Femur (tissue), 1 donor: ENCODE data around the gene MBTPS1.

Source experiments
- DNase-seq: peaks from one replicate; pipeline ENCODE4 v3.0.0-alpha.2; 2017

The MBTPS1 gene

DNA sequence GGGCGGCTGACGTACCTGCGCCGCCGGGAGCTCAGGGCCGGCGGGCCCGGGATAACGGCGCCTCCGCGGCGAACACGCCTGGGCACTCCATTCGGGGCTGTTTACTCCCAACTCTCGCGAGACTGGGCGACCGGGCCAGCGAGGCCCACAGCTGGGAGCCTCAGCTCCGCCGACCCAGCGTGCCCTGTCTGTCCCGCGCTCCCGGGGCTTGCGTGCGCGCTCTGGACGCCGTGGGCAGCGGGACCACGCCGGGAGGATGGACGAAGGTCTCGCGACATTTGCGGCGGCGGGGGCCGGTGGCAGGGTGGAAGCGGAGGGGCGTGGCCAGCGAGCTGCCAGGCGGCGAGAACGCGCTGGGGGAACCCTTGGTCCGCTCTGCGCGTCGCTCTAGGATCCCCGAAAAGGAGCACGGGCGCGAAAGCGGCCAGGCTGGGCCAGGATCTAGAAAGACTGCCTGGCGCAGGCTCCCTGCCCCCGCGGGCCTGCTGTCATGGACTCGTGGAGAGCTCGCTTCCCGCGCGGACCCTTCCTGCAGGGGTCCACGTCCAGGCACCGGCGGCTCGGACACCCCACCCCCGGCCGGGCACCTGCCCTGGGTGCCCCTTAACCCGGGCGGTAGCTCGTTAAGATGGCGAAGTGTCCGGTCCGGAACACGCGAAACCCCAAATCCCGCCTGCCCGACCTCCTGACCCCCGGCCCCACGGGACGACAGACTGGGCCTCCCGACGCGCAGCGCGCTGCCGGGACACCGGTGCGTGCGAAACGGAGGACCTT lies at the start of gene MBTPS1:
MBTPS1 (minus strand) TSS at position 223 of the 774 bp plus-strand sequence. CDS start 15,159 bp downstream, outside the sequence.
- peak; percentile 99 for DNase-seq

- no peak for DNase-seq
Observed at GRCh38 chr16:84165746-84166145, 49.0 kb upstream of the MBTPS1 start.

GRCh38 chr16:84161801-84162200 lies 45.1 kb upstream of the MBTPS1 start:
- DNase-seq = no peak

DNA sequence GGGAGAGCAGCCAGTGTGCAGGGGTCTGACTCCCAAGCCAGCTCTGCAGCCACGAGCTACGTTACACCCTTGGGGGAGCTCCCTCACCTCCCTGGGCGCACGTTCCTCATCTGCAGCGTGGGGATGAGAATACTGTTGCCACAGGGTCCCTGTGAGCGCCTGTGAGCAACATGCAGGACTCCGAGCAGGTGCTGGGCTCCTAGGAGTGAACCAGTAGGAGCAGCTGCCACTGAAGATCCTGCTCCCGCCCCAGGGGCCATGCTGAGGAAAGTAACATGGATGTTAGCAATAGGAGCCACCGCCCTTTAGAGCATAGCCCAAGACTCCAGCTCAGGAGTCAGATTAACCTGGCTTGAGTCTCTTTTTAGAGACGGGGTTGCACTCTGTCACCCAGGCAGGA lies 44.3 kb upstream of the MBTPS1 start:
- no peak for DNase-seq

GRCh38 chr16:84159800-84160199 lies 43.1 kb upstream of the MBTPS1 start:
- no peak for DNase-seq

DNA sequence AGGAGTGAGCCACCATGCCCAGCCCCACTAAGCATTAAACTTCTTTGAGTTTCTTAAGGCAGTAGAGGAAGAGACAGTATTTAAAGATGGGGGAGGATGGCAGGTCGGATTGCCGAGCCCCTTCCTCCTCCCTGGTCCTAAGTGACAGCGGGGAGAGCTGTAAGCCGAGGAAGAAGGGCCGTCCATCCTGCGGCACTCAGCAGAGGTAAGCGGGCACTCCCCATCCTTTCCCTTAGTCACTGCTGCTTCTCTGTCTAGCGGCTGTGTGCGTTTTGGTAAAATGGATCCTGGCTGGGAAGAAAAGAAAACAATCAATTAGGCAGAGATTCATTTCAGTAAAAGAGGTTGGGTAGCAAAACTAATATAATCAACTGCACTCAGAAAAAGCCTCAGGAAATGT lies 42.3 kb upstream of the MBTPS1 start:
- no peak for DNase-seq

- DNase-seq = no peak
Observed at GRCh38 chr16:84156342-84156784, 39.6 kb upstream of the MBTPS1 start.

- DNase-seq = no peak
Observed at GRCh38 chr16:84155771-84156170, 39.0 kb upstream of the MBTPS1 start.

GRCh38 chr16:84155226-84155625 lies 38.5 kb upstream of the MBTPS1 start:
- DNase-seq = no peak

GRCh38 chr16:84153660-84154214 lies 37.0 kb upstream of the MBTPS1 start:
- no peak for DNase-seq

- no peak for DNase-seq
Observed at GRCh38 chr16:84150926-84151325, 34.2 kb upstream of the MBTPS1 start.

DNA sequence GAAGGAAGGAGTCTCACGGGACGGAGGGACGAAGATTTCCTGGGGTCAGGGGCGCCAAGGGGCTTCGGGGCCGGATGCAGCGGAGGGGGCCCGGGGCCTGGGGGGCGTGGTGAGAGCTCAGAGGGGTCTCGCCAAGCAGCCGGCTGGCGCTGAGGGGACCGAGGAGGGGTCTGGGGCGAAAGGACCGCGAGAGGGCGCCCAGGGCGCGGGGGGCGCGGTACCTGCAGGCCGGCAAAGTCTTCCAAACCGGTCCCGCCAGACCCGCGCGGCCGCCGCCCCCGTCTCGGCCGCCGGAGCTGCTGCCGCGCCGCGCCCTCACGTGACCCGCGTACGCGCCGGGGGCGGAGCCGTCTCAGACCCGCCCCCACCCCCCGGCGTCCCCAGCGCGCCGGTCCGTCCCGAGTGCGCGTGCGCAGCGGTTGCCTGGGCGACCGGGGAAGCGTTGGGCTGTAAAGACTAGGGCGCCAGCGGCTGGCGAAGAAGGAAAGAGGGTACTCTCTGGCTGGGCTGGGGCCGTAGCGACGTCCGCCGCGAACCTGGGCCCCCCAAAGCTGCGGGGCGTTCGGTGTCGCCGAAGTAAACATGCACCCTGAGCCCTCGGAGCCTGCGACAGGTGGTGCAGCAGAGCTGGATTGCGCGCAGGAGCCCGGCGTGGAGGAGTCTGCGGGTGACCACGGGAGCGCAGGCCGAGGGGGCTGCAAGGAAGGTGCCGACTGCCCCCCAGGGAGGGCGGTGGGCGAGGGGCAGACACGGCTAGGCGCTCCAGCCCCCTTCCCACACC lies 28.3 kb upstream of the MBTPS1 start, which contains the start of the genes DNAAF1 and HSDL1:
DNAAF1 (plus strand) TSS at position 450 of the 781 bp plus-strand sequence; CDS start at position 583, 133 bp downstream.
HSDL1 (minus strand) TSS at position 319 of the 781 bp plus-strand sequence. CDS start 13,856 bp downstream, outside the sequence.
- peak; percentile 94 for DNase-seq

DNA sequence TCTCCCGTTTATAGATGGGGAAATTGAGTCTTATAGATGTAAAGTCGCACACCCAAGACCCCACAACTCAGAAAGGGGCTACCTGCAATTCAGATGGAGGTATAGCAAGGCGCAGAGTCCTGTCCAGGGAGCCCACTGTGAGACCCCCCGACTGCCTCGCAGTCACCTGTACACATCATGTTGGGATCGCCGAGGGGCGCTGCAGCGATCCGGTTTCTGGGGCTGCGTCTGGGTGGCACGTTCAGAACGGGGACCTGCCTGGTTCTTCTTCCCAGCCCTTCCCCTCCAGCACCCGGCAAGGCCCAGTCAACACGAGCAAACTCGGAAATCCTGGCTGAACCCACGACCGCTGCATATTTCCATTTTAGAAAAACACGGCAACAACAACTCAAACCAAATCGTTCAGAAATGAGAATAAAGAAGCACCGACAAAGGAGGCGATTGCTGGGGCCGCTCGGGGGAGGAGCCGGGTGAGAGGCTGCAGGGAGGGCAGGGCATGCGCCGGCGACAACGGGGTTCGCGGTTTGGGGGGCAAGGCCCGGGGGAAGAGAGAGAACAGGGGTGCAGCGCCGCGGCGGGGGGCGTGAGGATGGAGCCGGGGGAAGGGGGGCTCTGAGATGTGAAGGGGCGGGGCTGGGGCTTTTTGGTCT lies 27.6 kb upstream of the MBTPS1 start:
- DNase-seq = peak; percentile 42

- DNase-seq = no peak
Observed at GRCh38 chr16:84143784-84144199, 27.1 kb upstream of the MBTPS1 start.

- DNase-seq = no peak
Observed at GRCh38 chr16:84143081-84143480, 26.3 kb upstream of the MBTPS1 start.

DNA sequence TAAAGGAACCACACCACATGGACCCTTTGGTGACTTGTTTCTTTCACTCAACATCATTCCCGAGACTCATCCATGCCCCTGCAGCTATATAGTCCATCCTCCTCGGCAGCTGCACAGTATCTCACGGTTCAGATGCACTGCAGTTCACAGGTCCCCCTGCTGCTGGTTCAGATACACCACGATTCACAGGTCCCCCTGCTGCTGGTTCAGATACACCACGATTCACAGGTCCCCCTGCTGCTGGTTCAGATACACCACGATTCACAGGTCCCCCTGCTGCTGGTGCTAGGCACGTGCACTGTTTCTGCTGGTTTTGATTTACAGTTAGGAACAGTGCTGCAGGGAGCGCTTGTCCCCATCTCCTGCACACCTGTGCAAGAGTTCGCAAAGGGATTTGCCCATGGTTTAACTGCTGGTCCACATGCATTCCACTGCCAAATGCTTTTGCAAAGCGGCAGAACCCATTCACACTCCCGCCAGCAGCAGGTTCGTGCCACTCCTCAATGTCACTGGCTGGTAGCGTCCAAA lies 24.5 kb upstream of the MBTPS1 start:
- no peak for DNase-seq

DNA sequence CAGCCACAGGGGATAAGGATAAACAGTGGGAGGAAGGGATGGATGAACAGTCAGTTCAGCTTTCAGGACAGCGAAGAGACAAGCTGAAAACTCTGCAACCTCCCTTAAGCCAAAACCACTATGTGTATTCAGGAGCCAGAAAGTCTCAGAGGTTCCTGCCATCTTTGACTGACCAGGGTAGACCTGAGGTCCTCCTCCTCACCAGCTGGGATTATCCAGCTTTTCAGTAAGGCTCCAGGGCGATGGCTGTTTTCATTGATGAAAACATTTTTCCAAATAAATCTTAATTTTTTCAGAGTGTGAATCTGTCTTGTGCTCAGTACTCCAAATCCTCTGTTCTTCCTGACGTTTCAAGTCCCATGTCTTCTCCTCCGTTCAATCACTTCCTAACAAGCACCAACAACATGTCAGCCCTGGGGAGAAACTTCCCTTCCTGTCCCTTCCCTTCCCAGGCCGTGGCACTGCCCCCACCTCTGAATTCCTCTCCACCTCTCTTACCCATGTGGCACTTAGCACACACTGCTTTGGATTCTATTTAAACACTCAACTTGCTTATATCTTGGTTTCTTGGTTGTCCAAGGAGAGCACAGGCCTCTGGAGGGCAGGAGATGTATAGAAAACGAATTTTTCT lies 23.0 kb upstream of the MBTPS1 start:
- DNase-seq = no peak

DNA sequence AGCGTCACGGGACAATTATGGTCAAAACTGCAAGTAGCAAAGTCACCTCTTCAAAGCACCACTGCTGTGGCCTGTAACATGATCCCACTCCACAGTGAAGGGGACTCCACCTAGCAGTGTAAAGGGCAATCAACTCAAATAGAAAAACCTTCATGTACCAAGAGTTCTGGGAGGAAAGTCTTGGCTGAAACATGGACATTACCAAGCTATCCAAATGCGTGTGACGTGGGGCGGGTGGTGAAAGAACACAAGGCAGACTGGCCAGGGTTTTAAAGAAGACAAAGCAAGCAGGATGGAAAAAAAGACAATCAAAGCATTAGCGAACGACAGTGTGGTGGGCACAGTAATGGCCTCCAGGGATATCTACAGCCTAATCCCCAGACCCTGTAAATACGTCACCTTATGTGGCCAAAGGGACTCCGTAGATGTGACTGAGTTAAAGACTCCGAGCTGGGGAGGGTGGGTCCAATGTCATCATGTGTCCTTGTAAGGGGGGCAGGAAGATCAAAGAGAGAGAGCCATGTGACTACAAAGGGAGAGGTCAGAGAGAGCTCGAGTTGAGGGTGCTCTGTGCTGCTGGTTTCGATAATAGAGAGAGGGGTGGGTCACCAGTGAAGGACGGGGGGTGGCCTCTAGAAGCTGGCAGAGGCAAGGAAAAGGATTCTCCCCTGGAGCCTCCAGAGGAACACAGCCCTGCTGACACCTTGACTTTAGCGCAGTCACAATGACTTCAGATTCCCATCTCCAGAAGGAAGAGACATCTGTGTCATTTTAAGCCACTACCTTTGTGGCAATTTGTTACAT lies 22.3 kb upstream of the MBTPS1 start:
- DNase-seq = peak; percentile 45

DNA sequence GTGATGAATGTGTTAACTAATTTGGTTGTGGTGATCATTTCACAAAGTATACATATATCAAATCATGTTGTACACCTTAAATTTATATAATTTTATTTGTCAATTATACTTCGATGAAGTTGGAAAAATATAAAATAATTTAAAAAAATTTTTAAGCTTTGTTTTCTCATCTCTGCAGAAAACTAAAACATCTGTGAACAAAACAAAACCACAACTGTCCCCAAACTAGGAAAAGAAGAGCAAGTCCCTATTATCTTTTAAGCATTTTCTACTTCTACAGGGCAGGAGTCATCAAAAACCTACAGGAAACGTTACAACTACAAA lies 21.7 kb upstream of the MBTPS1 start:
- no peak for DNase-seq

GRCh38 chr16:84137769-84138357 lies 21.1 kb upstream of the MBTPS1 start:
- no peak for DNase-seq

- DNase-seq = no peak
Observed at GRCh38 chr16:84137287-84137686, 20.5 kb upstream of the MBTPS1 start.
